Endodermal cell (in vitro differentiated cells): Measurements from ENCODE around the gene TMSB15B. TPM values are rescaled to one million over a fixed set of nuclear protein-coding genes. Genes with fewer than 3 reads are reported as not detected.

Experiments used
- DNase-seq: peaks from one replicate; pipeline ENCODE4 v3.0.0-alpha.2; 2017
- H3K27ac ChIP-seq: 2 replicates; pipeline ENCODE4 v1.5.1; 2013; ENCODE audit warnings: mild to moderate bottlenecking, low read depth, low read length, moderate library complexity
- H3K27me3 ChIP-seq: 2 replicates; pipeline ENCODE4 v1.6.1; 2013; ENCODE audit warnings: mild to moderate bottlenecking, low read length, moderate library complexity; ENCODE audit not compliant: insufficient read depth, control insufficient read depth, poor library complexity, severe bottlenecking
- H3K36me3 ChIP-seq: 2 replicates; pipeline ENCODE4 v1.7.0; 2013; ENCODE audit warnings: mild to moderate bottlenecking, low read length, moderate library complexity; ENCODE audit not compliant: control insufficient read depth, insufficient read depth
- H3K4me1 ChIP-seq: one replicate; pipeline ENCODE4 v1.7.0; 2013; ENCODE audit warnings: low read length; ENCODE audit not compliant: control insufficient read depth, insufficient read depth
- H3K4me3 ChIP-seq: 2 replicates; pipeline ENCODE4 v1.5.1; 2013; ENCODE audit warnings: mild to moderate bottlenecking, low read length, moderate library complexity
- H3K9ac ChIP-seq: 2 replicates; pipeline ENCODE4 v1.6.1; 2013; ENCODE audit warnings: mild to moderate bottlenecking, low read length, moderate library complexity; ENCODE audit not compliant: poor library complexity, severe bottlenecking; ENCODE audit errors: extremely low read depth
- H3K9me3 ChIP-seq: 2 replicates; pipeline ENCODE4 v1.6.1; 2013; ENCODE audit warnings: mild to moderate bottlenecking, low read length, moderate library complexity; ENCODE audit not compliant: control insufficient read depth
- H3K27ac Mint-ChIP-seq: 2 replicates; pipeline ENCODE4 v1.8.0; 2020; ENCODE audit warnings: mixed read lengths
- H3K27me3 Mint-ChIP-seq: 2 replicates; pipeline ENCODE4 v1.8.0; 2021; ENCODE audit warnings: mild to moderate bottlenecking, mixed read lengths; ENCODE audit not compliant: insufficient read depth
- H3K36me3 Mint-ChIP-seq: 2 replicates; pipeline ENCODE4 v1.8.0; 2020; ENCODE audit warnings: low read depth, mixed read lengths
- H3K4me1 Mint-ChIP-seq: 2 replicates; pipeline ENCODE4 v1.8.0; 2020; ENCODE audit warnings: mixed read lengths
- H3K4me3 Mint-ChIP-seq: 2 replicates; pipeline ENCODE4 v1.8.0; 2020; ENCODE audit warnings: mild to moderate bottlenecking, moderate library complexity, mixed read lengths
- H3K9me3 Mint-ChIP-seq: 2 replicates; pipeline ENCODE4 v1.8.0; 2020; ENCODE audit warnings: mild to moderate bottlenecking, mixed read lengths
- CTCF ChIP-seq: fragments of 200-600 bp; sonication (generic); conservative IDR thresholded peaks from 2 replicates; pipeline ENCODE4 v1.5.0; 2021; ENCODE audit warnings: antibody characterized with exemption, mild to moderate bottlenecking
- WGBS, 2 experiments: methylation state at CpG; one replicate each; pipeline versions ENCODE4 v1.1.5 to v1.1.7; 2013; ENCODE audit warnings: missing lambda C conversion rate in 2 of 2, mixed read lengths in 1 of 2; ENCODE audit not compliant: insufficient coverage in 1 of 2, insufficient read length in 1 of 2; 5-methylcytosine and 5-hydroxymethylcytosine counted together
- total RNA-seq, 2 donors: library from RNA; stranded (reverse); fragmentation: NEBNext Ultra II Directional in 1 of 2; extraction: Animal tissue kit (Norgen Biotek cat#: 25700) in 1 of 2; gene quantifications; 2 replicates in 1 of 2; 3 replicates in 1 of 2; pipeline ENCODE4 v1.2.1, GENCODE V29; 2021

TMSB15B gene
- total RNA-seq, 2 donors from 2014 or later = 19.3 to 21.0 TPM

DNA sequence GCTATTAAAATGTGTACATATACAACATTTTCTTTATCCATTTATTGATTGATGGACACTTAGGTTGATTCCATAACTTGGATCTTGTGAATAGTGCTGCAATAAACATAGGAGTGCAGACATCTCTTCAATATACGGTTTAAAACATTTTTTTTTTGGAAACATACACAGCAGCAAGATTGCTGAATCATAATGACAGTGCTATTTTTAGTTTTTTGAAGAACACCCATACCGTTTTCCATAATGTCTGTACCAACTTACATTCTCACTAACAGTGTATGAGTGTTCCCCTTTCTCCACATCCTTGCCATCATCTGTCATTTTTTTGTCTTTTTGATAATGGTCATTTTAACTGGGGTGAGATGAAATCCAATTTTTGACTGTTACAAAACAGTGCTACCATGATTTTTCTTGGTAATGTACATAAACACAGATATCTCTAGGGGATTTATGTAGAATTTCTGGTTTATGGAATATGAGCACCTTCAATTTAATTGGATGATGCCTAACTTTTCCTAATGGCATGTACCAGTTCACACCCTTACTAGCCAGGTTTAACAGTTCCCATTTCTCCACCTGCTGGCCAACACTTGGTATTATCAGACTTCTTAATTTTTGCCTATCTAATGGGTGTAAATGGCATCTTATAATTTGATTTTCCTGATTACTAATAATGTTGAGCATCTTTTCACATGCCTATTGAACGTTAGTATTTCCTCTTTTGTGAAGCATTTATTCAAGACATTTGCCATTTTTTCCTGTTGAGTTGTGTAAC, 21.0 kb upstream of the TMSB15B start:
- Histone ChIP-seq H3K9ac (no peak overlapping the region), H3K4me1 (no peaks in the 10 kb centered on the region), H3K9me3 (no peaks in the 10 kb centered on the region), H3K36me3 (no peaks in the 10 kb centered on the region), H3K4me3 (no peak overlapping the region), H3K27me3 (no peaks in the 10 kb centered on the region), H3K27ac (no peak overlapping the region)
- TF ChIP-seq CTCF = peak; percentile 71
- Mint-ChIP-seq H3K4me3 (no peak overlapping the region), H3K36me3 (no peaks in the 10 kb centered on the region), H3K27me3 (peaks cover 17% of the 10 kb centered on the region), H3K4me1 (no peaks in the 10 kb centered on the region), H3K9me3 (peaks cover 11% of the 10 kb centered on the region), H3K27ac (no peak overlapping the region)
- no peak for DNase-seq
- 58% methylated on average over 2 of the region's 3 CpGs; no CpG with 5 or more reads in 1 of the 2 experiments for WGBS, 2 experiments

- Histone ChIP-seq H3K9ac (no peak overlapping the region), H3K27me3 (no peaks in the 10 kb centered on the region), H3K4me3 (no peak overlapping the region), H3K36me3 (no peaks in the 10 kb centered on the region), H3K4me1 (no peaks in the 10 kb centered on the region), H3K9me3 (no peaks in the 10 kb centered on the region), H3K27ac (no peak overlapping the region)
- 80 to 100% methylated on average over 1 of the region's 1 CpG for WGBS, 2 experiments
- Mint-ChIP-seq H3K4me1 (no peaks in the 10 kb centered on the region), H3K9me3 (peaks cover 22% of the 10 kb centered on the region), H3K27ac (no peak overlapping the region), H3K36me3 (no peaks in the 10 kb centered on the region), H3K27me3 (peaks cover 4% of the 10 kb centered on the region), H3K4me3 (no peak overlapping the region)
- DNase-seq = no peak
- TF ChIP-seq CTCF = no peak
These were observed 12.9 kb upstream of the TMSB15B start for GRCh38 chrX:103949506-103949905.

DNA sequence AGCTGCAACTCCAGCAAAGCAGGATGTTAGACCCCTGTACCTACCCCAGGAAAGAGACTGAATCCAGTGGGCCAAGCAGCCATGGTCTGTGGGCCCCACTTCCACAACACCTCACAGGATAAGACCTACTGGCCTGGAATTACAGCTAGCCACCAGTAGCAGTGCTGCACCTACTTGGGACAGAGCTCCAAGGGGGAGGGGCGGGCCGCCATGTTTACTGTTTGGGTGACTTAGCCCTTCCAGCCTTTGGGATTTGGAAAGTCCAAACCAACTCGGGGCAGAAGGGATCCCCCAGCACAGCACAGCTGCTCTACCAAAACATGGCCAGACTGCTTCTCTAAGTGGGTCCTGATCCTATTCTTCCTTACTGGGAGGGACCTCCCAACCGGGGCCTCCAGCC, 9.1 kb upstream of the TMSB15B start:
- H3K27me3 Mint-ChIP-seq = peaks cover 11% of the 10 kb centered on the region
- Histone ChIP-seq H3K9ac (no peak overlapping the region), H3K27me3 (no peaks in the 10 kb centered on the region), H3K36me3 (no peaks in the 10 kb centered on the region), H3K9me3 (no peaks in the 10 kb centered on the region), H3K4me1 (no peaks in the 10 kb centered on the region), H3K4me3 (no peak overlapping the region), H3K27ac (no peak overlapping the region)
- DNase-seq = no peak
- no peaks in the 10 kb centered on the region for H3K36me3 Mint-ChIP-seq
- H3K9me3 Mint-ChIP-seq = peaks cover 14% of the 10 kb centered on the region
- H3K27ac Mint-ChIP-seq = no peak overlapping the region
- TF ChIP-seq CTCF = no peak
- H3K4me3 Mint-ChIP-seq = no peak overlapping the region
- WGBS, 2 experiments = 87% methylated on average over 4 of the region's 4 CpGs; no CpG with 5 or more reads in 1 of the 2 experiments
- H3K4me1 Mint-ChIP-seq = no peaks in the 10 kb centered on the region
